OCI-LY3 (cell line): ENCODE measurements around the gene KCNAB1.

ENCODE experiments used
- CTCF ChIP-seq: fragments of 200-600, 300-600 bp; sonication (generic); IDR thresholded peaks from 2 replicates; pipeline ENCODE4 v1.5.1; 2014; ENCODE audit warnings: antibody characterized with exemption, low read length, low read depth
- EZH2phosphoT487 ChIP-seq: fragments of 200-600 bp; shearing (Covaris generic); IDR thresholded peaks from 2 replicates; pipeline ENCODE4 v1.6.1; 2018; ENCODE audit warnings: antibody characterized with exemption, mixed run types, low read depth

GRCh38 chr3:156519758-156520162 is 399.4 kb downstream of the KCNAB1 start:
- TF ChIP-seq CTCF, result no peak
- TF ChIP-seq EZH2phosphoT487, result no peak
